HT1080 (cell line): Measurements from ENCODE around the gene MYLK2. TPM values are rescaled to one million over a fixed set of nuclear protein-coding genes. Genes with fewer than 3 reads are reported as not detected.
A peak's percentile ranks its signal among the peaks of the same experiment; 100 is the strongest.
"Not testable (repeated sequence)": the region's sequence is repeated elsewhere in the genome, so short reads cannot be mapped to it uniquely, and the experiment has no call there.

Experiments
- DNase-seq: peaks from one replicate; pipeline ENCODE4 v3.0.0-alpha.2; 2015; ENCODE audit warnings: low read depth
- polyA plus RNA-seq, 2 experiments: library from polyadenylated mRNA; depleted of rRNA; stranded (reverse); fragments of >200 nt; gene quantifications; 2 replicates each; pipeline ENCODE4 v1.2.3, GENCODE V29; 2015
- total RNA-seq: library from RNA; depleted of rRNA; stranded (reverse); fragments of >200 nt; shearing (Covaris generic); gene quantifications from 2 replicates; pipeline ENCODE4 v1.2.3, GENCODE V29; 2014; rRNA removed

Gene MYLK2
- total RNA-seq: 0.70 and 1.0 TPM in 2 replicates
- polyA plus RNA-seq (2015; cell fraction: cytosol; rRNA removed): 0.61 and 1.3 TPM in 2 replicates
- 1.4 and 1.9 TPM in 2 replicates for polyA plus RNA-seq (2015; cell fraction: nucleus; rRNA removed)

DNA sequence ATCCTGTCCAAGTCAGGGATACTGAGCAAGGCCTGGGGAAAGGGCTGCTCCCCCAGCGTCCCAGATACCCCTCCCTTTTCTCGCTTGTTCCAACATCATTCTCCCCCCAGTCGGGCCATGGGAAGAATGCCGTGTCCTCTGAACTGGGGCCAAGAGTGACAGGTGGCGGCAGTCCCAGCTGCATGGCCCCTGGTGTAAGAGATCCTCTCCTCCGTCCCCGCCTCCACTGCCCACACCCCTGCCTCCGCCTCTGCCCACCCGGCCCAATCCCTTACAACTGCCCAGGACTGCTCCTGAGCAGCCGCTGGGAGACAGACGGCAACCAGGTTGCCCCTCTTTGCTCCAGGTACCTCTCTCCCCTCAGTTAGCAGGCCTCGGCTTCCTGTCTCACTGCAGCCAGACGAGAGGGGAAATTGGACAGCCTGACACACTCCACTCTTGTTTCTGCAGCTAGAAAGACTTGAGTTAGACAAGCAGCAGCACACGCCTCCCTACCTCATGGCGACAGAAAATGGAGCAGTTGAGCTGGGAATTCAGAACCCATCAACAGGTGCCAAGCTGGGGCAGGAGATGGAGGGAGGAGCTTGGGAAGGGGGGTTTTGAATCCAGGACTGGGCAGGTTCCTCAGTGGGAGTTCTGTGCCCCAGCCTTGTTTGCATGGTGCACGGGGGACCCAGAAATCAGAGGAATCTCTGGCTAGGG lies at the start of gene MYLK2:
Gene MYLK2 (plus strand): TSS at position 274 of the 702 bp plus-strand sequence. CDS start 225 bp downstream, at position 499.
- DNase-seq: no peak

DNA sequence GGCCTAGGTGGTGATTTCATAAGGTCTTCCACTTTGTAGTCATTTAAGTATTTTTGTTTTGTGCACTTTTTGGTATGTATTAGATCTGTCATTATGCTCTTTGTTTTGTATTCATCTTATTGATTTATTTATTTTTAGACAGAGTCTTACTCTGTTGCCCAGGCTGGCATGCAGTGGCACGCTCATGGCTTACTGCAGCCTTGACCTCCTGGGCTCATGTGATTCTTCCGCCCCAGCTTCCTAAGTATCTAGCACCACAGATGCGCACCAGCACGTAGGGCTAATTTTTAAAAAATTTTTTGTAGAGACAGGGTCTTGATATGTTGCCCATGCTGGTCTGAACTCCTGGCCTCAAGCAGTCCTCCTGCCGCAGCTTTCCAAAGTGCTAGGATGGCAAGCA lies 49.5 kb upstream of the MYLK2 start:
- DNase-seq: no peak

DNA sequence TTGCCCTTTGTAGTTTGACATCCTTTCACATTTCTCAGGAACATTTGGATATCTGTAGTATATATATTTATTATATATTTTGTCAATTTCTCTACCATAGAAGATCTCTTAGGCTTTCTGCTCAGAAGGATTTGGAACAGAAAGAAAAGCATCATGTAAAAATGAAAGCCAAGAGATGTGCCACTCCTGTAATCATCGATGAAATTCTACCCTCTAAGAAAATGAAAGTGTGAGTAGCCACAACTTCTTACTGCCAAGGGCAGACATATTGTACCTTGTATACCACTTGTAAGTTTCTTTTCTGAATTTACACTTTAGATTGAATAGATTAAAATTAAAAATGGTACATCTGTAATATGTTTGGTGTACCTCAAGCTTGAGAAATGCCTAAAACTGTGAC lies 48.9 kb upstream of the MYLK2 start:
- DNase-seq: no peak

DNA sequence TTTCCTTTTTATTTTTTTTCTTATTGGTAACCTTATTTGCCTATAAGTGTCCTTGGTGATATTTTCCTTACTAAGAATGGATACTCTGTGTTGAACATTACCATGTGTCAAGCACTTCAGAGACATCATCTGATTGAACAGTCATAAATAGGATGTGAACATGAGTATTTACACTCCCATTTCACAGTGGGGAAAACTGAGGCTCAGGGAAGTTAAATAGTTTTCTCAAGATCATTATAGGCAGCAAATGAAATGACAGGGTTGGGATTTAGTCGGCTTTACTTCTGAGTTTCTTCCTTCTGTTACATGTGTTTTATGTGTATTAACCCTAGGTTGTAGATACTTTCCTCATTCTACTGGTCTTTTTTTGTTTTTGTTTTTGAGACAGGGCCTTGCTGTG lies 44.7 kb upstream of the MYLK2 start:
- no peak for DNase-seq

DNA sequence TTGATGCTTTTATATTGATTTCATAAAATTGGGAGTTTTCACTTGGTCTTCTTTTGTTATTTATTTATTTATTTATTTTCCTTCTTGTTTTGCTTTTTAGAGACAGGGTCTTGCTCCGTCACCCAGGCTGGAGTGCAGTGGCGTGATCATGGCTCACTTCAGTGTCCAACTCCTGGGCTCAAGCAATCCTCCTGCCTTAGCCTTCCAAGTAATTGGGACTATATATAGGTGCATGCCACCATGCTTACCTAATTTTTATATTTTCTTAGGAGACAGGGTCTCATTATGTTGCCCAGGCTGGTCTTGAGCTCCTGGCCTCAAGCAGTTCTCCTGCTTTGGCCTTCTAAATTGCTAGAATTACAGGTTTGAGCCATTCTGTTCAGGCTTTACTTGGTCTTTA lies 38.3 kb upstream of the MYLK2 start:
- DNase-seq: no peak

DNA sequence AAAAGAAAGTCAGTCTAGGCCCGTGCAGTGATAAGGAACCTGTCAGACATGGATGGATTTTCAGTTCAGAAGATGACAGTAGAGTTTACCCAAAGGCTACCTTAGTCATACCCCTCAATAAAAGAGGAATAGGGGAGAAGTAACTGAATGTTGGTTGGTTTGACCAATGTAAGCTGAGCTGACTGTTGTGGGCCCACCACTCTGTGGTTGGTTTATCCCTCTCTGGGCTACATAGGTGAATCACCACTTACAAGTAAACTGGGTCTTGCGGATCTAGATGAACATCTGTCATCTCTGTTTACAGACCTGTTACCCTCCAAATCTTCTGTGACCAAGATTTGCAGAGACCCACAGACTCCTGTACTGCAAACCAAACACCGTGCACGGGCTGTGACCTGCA lies 37.2 kb upstream of the MYLK2 start:
- peak; percentile 23 for DNase-seq

DNA sequence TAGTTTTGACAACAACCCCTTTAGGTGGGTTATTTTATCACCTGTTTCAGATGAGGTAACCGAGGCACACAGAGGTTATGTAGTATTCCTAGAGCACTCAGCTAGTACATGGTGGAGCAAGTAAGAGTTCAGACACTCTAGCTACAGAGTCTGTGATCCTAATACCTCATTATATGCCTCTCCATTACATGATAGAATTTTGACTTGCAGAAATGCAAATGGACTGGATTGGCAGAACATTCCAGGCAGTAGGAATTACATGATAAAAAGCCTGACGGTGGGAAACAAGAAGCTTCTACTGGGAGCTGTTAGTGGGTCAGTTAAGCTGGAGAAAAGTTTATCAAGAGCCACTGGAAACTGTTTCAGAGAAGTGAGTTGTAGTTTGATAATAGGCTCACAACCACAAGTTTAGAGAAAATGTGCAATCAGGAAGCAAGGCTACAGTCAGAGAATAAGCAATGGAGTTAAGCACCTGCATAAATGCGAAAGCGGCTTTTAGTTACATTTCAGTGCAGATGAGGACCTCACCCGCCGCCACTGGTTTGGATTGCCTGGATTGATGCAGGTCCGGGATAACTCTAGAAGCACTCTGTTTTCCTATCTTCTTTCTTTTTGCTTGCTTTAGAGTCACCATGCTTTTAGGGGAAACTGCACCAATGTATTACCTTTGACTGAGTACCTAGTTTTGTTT lies 34.7 kb upstream of the MYLK2 start:
- DNase-seq: no peak

DNA sequence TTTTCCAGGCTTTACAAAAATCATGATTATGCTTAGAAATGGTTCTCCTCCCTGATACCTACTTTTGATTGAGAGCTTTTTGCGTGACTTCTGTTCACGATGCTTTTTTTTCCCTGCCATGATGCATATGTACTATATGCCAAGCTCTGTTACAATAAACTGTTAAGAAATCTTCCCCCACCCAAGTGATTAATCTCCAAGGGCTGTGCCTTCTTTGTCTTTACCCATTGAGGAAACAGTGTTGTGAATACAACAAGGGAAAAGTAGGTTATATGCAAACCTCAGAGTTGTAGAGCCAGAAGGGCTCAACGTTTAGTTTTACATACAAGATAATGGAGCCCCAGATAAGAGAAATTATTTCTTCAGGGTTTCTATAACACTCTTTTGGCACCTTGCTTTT lies 34.1 kb upstream of the MYLK2 start:
- DNase-seq: no peak

DNA sequence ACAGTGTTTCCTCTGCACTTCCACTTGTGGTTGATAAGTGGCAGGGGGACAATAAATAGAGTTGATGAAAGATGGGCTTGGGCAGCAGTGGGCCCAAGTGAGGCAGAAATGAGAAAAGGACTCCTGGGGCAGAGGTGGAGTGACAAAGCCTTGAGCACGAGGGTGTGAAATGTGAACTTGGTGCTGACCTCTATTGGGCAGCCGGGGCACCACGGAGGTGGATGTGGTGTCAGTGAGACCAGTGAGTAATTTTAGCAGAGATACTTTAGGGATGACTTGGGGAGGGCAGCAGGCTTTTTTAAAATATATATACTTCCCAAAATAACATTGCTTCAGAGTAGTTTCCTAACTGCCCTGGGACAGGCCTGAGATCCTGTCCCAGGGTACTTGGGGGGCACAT lies 30.6 kb upstream of the MYLK2 start:
- peak; percentile 42 for DNase-seq

DNA sequence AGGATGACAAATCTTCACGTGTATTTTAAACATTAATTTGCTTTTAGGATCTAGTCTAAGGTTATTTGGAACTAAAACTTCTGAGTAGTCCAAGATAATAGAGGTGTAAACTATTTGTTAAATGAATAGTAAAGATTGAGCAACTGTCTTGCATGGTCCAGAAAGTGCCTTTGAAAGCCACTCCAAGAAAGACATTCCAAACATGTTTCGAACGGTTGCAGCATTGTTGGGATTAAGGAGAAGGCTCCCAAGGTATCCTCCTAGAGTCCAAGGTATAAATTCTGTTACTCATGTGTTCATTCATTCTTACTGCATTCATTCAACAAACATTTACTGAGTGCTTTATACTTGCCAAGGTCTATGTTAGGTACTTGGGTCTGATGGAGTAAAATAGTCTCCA lies 28.8 kb upstream of the MYLK2 start:
- DNase-seq: no peak

DNA sequence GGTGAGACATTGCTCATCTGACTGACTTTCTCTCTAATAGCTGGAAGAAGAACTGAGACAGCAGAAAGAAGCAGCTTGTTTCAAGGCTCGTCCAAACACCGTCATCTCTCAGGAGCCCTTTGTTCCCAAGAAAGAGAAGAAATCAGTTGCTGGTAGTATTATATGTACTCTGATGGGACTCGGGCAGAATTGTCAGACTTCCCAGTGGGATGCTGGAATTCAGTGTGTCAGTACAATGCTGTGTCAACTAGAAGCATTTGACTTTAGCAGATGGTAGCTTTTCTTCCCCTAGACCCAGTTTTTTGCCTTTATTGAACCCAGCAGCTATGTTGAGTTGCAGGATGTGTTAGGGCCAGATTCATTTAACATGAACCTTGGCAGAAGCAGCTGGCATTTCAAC lies 21.8 kb upstream of the MYLK2 start:
- DNase-seq: no peak

DNA sequence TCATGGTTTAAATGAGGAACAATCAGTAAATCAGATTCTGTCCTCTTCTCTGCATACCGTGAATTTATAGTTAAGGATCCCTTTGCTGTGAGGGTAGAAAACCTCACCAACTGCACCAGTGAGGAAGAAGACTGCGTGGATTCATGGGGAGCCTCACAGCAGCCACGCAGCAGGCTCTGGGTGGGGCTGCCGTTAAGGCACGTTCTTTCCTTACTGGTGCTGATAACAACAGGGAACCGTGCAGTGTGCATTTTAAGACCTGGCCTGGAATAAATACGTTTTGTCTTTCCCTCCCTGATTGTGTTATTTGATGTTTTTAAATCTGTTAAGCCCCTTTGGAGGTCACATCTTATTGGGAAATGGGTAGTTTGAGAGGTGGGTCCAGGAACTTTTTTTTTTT lies 17.6 kb upstream of the MYLK2 start:
- no peak for DNase-seq

DNA sequence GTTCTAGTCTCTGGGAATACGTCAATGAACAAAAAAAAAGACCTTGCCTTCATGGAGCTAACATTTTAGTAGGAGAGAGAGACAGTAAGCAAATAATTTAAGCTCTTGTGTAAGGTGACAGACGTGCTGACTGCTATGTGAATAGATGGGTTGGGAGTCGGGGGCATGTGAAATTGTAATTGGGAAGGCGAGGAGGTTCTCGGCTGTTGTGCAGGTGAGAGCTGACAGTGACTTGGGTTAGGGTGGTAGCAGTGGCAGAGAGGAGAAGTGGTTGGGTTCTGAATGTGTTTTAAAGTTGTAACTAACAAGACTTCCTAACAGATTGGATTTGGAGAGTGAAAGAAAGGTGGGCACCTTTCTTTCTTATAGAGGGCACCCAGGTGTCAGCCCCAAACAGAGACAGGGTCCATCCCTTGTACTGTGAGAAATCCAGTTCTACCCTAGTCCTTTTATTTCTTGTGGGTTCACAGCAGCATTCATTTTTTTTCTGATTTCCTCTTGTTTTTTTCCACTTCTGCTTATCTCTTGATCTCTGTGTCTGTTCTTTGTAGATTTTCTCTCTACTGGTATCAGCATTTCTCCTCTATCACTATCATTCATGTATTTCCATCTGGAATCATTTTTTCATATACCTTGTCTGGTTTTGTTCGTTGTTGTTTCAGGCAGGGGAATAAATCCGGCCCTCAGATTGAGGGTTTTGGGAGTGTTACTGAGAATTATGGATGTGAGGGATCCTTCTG lies 15.4 kb upstream of the MYLK2 start:
- no peak for DNase-seq

DNA sequence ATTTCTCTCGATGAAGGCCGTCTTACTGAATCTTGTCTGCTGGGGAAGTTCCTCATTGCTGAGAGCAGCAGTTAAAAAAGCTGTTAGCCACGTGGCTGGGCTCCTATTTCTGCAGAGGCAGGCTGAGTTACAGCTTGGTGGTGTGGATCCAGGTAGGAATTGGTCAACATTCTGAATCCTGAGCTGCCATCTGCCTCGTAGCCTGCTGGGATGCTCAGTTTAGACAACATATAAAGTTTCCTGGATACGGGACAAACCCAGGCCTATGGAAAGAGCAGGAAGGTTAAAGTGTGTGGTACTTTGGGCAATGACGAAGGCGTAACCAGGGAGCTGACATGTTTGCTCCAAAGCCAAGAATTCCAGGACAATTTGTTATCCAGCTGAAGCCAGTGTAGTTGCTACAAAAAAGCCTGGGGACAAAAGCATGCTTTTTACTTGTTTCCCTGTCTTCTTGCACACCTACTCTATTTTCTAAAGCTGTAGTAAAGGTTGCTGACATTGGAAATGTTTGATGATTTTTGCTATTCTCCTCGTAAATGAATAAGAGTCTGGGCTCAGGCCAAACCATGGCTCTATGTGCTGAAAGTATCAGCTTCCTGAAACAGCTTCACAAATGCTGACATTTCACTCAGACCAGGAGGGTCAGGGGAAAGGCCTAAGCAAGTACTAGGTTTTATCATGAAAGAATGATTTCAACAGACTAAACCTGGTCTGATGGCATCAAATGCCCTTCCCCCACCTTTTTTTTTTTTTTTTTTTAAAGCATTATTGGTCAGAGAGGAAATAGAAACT lies 12.4 kb upstream of the MYLK2 start:
- DNase-seq: no peak

DNA sequence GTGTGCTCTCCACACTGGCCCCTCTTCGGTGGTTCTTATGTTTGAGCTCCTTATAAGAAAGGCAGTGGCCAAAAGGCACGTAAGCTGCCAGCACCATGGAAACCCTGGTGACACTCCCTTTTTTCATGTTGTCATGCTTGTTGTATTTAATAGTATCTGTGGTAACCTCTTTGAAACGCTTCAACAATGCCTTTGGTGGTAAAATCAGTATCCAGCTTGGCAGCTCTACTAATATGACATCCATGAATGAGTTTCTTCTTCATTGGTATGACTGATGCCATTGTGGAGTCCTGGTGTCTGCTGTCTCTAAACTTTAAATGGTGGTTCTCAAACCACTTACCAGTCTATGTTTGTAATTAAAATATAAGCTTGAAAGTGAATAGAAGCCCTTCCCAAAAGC lies 10.7 kb upstream of the MYLK2 start:
- no peak for DNase-seq

DNA sequence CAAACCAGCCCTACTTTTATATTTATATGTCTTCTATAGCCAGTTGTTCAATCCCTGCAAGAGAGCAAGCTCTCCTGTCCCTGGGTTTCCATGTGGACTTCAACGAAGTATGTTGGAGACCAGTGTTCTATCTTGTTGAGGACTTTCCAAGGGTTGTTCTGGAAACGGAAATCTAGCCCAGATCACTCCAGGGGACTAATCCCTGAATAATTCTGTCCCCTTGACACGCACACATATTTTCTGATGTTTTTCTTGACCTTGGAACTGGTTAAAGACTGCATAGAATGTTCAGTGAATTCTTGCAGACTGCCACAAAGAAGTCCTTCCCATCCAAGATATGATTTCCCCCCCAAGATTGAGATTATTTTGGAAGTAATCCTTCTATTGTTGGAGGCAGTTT lies 9.5 kb upstream of the MYLK2 start:
- no peak for DNase-seq

DNA sequence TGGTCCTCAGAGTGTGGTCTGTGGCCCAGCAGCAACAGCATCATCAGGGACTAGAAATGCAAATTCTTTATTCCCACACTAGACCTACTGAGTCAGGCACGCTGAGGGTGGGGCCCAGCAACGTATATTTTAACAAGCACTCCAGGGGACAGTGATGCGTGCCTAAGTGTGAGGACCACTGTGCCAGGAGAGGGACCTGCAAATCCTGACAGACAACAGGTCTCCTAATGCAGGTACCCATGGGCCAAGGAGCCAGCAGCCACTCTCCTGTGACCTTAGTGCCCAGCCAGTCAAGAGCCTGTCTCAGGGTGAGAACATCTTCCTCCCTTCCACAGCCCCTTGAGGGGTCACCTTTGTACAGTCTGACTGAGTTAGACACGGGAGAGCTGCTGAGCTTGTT lies 8.0 kb upstream of the MYLK2 start:
- no peak for DNase-seq

DNA sequence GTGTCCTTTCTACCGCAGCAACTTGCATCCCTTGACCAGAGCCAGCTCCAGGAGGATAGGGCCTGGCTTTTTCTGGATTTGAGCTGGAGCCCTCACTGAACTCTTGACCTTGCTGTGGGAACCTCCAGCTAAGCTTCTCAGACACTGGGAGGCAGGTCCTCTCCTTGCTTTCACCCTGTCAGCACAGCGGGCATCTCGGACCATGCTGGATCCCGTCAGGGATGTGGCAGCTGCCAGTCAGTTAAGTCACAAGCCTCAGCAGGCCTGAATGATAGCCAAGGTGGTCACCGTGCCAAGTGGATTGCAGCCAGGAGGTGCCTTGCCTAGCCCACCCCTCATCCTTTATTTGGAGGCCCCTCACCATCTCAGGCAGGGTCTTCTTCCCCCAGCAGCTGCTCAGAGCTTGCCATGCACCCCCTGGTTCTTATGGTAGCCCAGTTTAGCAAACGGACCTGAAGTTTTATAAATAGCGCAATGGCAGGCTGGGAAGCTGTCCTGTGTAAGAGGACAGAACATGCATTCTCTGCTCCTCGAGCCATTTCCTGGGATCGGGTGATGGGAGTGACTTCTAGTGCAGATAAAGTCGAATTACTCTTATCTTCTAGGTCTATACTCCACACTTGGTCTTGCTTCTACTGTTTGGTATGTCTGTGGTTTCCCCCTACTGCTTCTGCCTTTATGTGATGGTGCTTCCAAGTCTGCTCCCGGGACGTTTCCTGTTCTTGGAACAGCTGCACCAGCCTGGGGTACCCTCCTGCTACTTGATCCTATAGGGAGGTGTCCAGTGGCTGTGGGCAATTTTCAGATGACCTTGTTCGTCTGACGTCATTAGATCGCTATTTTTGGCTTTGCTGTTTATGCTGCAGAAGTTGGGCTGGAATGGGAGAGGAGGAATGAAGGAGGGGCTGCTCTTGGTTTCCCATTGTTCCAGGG lies 7.1 kb upstream of the MYLK2 start:
- peak; percentile 81 for DNase-seq

DNA sequence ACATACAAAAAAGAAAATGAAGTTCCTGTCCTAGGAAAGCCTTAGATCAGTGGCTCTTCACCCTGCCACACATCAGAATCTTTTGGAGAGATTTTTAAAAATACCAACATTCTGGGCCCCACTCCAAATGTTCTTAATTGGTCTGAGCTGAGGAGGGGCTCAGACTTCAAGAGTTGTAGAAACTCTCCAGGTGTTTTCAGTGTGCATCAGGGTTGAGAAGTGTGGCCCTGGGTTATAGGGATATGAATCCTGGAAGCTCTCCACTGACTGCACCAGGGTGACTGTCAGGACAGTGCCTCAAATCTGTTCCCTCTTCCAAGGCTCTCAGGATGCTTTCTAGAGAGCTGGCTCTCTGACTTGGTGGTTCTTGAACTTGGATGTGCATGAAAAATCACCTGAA lies 5.5 kb upstream of the MYLK2 start:
- DNase-seq: no peak

DNA sequence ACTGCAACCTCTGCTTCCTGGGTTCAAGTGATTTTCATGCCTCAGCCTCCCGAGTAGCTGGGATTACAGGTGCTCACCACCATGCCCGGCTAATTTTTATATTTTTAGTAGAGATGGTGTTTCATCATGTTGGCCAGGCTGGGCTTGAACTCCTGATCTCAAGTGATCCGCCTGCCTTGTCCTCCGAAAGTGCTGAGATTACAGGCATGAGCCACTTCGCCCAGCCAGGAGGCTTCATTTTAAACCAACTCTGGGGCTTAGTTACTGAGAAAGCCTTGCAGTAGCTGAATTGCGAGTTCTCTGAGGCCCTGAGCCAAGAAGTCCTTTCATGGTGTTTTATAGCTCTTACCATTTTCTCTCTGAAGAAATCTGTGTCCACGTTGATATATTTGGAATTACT lies 5.0 kb upstream of the MYLK2 start:
- not testable (repeated sequence) for DNase-seq
